Stimulated activated CD4-positive, alpha-beta T cell treated with anti-CD3 and anti-CD28 coated beads, Interleukin-4, amount 100 ng/mL, for 4 hours (primary cell): ENCODE results near the gene SCGN.

Source experiments
- DNase-seq, 2 experiments: peaks; one replicate each; pipeline ENCODE4 v3.0.0-alpha.2; 2020

SCGN gene

DNA sequence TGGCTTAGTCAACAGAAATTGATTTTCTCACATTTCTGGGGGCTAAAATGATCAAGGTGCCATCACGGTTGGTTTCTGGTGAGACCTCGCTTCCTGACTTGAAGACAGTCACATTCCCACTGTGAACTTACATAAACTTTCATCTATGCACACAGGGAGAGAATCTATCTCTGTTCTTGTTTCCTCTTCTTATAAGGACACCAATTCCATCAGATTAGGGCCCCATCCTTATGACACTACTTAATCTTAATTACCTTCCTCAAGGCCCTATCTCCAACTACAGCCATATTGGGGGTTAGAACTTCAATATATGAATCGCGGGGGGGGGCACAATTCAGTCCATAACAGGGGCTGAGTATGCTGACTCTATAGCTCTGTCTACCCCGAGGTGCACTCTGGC is 10.6 kb upstream of the SCGN start:
- no peak for DNase-seq

DNA sequence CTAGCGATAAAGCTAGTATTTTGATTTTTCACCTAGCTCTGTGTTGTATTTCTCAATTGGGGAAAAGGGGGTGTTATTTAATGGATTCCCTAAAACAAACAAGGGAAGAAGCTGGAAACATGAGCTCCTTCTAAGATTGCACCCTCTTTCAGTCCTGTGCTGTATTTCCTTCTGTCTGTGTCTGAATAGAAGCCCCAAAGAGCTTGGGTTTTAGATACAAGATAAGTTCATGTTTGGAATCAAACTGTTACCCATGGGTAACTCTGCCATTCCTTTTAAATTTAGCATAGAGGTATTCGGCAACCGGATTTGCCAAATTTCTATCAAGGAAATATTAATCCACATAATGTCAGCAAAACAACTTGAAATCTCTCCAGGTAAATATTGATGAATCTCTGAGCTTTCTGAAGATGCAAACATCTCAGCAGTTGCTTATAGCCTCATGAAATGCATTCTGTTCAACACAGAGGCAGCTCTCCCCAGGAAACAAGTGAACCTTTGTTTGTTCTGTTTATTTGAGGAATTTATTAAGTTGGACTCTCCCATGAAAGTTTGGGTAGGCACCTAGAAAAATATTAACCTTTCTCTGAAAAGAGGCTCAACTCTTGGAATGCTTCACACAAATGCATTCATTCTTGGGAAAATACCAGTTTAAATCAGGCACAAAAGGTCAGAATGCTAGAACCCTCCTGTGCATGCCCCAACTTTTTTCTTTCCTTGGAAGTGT is 9.9 kb upstream of the SCGN start:
- no peak for DNase-seq

DNA sequence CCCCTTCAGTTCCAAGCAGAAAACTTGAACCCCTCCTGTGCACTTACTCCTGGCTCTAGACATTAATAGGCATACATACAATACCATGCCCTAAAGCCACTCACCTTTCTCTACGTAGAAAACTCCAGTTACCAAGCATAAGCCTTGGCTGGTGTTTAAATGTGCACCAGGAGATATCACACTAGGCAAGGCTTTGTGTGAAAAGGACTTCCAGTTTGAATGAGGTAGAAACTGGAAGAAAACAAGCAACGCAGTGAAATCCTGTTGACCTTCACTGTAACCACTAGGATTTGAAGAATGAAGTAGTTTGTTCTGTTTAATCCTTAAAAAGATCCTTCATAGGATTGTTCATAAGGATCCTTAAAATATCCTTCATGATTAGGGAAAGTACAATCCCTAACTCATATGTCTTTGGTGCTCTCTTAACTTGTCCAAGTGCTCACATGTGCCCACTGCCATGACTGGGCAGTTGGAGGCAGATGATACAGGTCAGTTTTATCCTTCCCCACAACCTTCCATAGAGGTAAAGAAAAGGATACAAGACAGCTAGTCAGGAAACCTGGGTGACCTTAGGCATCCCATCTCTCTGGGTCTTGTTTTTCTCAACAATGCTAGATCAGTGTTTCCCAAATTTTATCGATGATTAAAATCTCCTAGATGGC is 9.2 kb upstream of the SCGN start:
- no peak for DNase-seq

DNA sequence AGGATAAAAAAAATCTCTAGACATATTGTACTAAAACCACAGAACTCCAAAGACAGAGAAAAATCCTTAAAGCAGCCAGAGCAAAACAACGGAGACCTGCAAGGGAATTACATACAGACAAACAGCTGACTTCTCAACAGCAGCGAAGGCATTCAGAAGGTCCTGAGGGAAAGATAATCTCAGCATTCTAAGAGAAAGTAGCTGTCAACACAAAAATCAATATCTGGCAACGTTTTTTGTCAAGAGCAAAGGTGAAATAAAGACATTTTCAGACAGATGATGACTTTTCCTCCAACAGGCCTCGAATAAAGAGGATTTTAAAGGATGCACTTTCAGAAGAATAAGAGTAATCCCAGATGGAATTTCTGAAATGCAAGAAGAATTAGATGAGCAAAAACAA is 6.1 kb upstream of the SCGN start:
- DNase-seq: no peak

DNA sequence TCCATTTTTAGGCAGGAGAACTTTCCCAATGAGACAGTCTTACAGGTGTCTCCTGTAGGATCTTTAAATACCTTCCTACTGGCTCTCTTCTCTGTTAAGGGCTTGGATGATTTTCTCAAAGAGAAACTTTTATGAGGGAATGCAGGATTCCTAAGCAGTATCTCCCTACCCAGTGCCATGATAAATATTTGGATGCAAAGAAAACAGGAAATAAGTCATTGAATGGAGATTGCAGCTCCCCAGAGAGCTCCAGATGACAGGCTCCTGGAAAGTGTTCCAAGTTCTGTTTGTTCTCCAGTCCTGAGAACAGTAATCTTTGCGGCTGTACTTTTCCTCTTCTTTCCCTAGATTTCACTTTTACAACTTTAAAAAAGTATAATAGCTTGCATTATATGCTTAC is 2.4 kb upstream of the SCGN start:
- no peak for DNase-seq

DNA sequence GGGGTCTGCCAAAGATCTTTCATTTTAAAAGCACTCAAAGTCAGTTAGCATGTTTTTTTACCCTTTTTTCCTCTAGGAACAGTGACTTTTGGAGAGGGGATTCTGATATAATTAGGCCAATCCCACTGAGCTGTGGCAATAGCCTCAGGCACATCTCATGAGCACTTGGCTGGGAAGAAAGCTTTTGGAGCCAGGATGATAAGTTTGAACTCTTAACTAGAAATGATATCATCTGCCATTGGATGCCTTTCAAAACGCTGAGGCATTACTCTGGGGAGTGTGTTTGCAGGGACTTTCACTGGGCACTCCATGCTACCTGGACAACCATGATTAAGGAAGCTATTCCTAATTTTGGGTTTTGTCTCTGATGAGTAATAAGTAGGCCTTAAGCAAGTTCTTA is 3.7 kb downstream of the SCGN start:
- DNase-seq: no peak

DNA sequence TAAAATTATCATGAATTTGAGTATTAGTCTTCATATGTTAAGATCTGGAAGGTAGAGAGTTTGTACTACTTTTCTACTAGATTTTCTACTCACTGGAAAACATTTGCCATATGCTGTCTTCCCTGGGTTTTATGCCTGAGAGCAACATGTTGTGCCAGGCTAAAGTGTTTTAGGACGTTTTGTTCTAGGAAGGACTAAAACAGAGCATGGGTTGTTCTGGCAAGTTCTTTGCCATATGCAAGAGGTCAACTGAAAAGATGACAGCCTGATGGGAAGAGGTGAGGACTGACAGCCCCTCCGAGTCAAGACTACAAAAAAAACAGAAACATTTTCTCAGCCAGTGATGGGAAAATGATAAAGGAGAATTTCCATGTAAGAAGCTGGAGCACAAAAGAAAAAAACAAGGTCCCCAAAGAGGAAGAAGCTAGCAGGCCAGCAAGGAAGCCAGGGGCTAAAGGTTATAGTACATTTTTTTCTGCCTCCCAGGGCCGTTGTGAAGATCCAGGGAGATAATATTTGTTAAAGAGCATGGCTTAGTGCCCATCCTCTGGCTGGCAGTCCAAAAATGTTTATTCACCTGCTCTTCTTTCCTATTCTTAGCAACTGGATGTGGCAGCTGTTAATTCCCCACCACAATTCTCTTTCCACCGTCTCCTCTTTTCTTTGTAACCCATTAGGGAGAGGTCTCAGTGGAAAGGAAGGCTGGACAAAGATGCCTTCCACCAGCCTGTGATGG is 7.8 kb downstream of the SCGN start:
- no peak for DNase-seq

DNA sequence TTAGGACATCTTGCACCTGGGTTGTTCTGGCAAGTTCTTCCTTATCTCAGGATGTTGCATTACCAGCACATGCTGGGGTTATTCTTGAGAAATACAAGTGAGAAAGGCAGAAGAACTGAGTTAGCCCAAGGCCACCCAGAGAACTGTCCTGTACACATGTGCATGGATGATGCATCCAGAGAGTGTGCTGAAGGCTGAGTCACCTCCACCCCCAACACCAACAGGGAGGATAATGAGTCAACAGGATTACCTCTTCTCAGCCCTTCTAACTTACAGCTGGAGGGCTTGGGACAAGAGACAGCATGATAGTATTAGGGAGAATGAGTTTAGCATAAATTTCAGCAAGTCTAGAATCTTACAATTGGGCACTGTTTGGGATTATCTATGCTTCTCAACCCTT is 8.5 kb downstream of the SCGN start:
- DNase-seq: peak in 1 of 2 experiments; percentile 4

DNA sequence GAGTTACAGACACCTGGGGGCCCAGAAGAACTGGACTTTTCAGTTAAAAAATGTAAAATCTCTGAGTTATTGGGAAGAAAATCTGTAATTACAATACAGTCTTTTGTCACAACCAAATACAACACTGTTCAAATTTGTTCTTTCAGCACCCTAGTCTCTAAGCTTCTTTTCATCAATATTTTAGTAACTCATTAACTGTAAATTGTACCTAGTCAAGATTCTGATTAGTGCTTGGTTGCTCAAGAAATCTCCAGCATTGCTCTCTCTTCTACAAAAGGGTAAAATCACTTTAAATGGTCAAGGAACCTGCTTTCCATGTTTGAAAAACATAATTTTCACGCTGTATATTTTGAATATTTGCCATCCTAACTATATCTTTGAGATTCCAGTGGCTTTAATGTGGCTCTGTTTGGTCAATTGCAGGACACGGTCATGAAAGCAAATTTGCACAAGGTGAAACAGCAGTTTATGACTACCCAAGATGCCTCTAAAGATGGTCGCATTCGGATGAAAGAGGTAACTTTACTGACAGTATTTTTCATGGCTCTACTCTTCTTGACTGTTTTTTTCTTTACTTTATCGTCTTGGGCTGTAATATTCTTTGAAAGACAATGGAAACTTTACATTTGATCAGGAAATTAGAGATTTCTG is 9.2 kb downstream of the SCGN start:
- no peak for DNase-seq

DNA sequence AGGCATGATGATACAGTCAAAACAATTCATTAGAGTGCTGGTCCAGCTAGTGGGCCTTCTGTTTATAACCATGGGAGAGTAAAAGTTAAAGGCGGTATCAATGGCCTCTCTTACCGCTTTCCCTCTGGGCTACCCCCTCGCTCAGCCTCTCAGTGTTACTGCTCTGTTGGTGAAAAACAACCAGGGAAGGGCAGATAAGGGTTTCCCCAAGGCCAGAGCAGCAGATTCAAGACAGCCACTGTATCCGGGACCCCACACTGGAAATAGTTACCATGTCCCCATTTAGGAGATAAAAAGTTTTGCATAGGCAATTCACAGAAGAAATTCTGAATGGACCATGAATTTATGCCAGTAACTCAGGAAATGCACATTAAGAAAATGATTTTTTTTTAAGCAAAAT is 13.4 kb downstream of the SCGN start:
- no peak for DNase-seq

DNA sequence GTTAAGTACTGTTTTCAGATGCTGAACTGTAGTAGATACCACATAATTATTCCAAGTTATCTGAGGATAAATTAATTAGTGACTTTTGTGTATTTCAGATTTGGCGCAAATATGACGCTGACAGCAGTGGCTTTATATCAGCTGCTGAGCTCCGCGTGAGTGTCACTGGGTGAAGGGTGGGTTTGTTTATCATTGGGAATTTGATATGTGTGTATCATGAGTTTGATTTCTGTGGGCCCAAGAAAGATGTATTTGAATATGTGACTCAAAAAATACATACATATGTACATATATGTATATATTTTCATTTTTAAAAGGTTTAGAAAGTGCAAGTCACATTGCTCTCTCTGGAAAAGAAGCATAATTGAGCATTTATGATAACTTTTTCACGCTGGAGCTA is 17.4 kb downstream of the SCGN start:
- DNase-seq: no peak

DNA sequence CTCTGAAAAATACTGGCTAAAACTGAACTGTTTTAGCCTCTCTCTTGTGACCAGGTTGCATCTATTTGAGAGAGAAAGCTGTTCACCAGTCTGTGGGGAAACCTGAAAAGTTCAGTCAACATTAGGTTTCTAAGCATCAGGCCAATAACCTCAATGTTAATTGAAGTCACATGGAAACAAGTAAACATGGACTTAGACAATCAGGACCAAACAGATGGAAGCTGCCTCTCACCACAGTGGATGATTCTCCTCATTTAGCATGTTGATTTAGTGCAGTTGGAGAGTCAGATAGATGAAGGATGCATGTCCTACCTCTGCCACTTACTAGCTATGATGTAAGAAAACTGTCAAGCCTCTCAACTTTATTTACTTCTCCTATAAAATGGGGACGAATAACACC is 18.2 kb downstream of the SCGN start:
- no peak for DNase-seq

DNA sequence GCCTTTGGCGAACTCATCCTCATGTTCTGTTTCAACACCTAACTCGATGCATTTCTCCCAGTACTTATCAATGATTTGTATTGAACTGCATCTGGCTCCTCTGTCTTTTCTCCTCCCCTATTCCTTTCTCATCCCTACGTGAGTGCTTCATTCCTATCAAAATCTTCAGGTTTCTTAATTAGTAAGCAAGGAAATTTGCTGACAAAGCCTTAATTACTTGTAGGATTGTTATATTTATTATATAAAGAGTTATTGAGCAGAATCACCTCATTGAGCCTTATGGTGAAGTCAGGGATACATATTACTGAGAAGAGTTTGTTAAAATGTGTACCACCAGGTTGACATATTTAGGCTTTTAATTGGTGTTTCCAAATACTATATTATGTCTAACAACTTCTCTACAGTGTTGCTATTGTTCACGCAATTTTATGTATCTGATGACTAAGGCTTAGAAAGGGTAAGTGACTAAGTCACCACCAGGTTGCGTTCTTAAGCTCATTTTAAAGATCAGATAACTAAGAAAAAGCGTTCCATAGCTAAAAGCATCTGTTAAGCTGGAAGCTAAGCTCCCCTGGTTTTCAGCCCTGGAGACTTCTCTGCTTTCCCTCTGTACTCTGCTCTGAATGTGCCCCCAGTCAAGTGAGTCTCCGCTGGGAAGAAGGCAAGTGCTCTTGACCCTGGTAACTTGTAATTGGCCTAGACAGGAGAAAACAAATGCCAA is 18.9 kb downstream of the SCGN start:
- no peak for DNase-seq

DNA sequence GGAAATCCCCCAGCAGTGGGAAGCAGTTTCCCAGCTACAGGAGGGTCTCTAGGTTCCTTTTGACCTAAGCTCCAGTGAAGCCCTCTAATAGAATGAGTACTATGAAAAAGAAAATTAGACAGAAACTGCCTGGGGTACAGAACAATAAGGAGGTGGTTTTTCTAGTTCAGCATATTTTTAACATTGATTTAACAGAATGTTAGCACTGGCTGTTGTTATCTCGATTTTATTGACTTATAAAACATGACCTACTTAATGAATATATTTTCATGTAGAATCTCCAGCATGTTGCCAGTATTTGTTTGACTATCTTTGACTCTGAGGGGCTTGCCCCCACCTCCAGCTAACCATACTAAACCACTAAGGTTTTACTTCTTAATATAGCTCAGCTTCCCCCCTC is 19.6 kb downstream of the SCGN start:
- no peak for DNase-seq

DNA sequence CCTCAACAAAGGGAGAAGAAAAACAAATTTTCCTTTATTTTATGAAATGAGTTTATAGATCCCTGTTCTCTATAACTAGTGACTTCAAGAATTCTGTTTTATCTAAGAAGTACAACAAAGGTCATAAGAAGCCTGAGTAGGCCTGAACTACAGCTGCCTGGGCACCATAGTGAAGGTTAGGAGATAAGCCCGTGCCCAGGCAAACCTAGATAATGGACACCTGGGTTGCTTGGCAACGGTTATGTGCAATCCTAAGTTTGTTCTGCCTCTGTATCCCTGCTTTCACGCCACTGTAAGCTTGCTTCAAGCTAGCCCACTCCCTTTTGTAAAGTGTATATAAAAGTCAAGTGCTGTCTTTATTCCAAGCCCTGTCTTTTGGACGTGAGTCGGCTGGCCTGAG is 23.2 kb downstream of the SCGN start:
- no peak for DNase-seq

DNA sequence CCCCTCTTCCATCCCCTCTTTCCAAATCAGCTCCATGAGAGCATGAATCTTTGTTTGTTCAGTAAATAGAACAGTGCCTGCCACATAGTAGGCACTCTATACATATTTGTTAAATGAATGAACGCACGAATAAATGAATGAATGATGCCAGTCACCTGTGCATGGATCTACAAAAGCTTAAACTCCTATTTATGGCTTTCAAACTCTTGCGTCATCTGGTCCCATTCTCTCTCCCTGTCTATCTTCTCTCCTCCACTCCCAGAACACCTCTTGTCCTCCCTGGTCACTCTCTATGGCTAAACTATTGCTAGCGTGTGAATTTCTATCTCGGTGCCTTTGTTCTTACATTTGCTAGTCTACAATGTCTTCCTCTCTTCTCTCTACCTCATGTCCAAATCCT is 24.8 kb downstream of the SCGN start:
- no peak for DNase-seq

DNA sequence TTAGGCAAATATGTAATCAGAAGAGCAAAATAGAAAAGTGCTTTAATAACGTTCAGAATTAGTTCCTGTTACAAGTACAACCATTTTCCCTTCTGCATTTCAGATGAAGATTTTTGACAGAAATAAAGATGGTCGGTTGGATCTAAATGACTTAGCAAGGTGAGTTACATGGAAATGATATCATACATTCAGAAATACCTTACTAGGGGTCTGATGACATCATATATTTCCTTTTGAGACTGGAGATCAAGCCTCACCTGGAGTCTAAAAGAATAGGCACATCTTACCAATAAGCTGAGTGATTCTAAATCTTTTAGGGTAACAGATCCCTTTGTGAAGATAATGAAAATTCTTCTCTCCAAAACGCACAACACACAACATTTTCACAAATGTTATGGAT is 29.8 kb downstream of the SCGN start:
- DNase-seq: no peak

DNA sequence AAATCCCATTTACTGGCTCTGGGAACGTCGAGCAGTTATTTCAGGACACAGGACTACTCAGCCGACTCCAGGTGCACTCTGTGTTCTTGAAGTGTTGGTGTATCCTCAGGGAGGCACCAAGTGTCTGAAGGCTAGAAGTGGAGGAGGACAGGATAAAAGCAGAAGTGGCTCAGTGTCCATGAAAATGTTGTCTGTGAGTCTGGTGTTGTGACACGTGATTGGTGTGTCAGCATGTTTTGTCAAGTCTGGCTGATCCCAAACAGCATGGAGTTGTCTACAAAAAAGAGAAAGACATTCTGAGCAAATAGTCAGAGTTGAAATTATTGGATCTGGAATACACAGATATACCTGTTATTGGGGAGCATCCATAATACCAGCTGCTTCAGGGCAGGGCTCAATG is 30.3 kb downstream of the SCGN start:
- no peak for DNase-seq

DNA sequence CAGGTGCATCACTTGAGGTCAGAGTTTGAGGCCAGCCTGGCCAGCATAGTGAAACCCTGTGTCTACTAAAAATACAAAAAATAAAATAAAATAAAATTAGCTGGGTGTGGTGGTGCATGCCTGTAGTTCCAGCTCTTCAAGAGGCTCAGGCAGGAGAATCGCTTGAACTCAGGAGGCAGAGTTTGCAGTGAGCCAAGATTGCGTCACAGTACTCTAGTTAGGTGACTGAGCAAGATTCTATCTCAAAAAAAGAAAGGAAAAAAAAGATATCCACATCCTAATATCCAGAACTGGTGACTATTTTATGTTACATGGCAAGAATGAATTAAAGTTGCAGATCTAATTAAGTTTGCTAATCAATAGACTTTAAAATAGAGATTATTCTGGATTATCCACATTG is 32.5 kb downstream of the SCGN start:
- no peak for DNase-seq

DNA sequence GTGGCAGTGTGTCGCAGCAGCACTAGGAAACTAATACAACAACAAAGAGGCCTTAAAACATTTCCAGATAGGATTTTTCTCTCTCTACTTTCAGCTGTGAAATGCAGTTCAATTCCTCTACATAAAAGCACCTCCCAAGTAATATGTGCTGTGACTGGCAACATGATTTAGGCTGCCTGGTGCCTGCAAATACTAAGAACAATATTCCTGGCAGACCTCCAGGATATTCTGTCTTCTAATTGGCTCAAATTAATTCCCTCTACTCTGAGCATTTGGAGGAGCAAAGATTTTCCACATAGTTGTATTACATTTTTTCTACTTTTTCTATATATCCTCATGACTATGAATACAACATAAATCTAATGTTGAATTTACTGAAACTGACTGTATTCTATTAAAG is 33.2 kb downstream of the SCGN start:
- no peak for DNase-seq

DNA sequence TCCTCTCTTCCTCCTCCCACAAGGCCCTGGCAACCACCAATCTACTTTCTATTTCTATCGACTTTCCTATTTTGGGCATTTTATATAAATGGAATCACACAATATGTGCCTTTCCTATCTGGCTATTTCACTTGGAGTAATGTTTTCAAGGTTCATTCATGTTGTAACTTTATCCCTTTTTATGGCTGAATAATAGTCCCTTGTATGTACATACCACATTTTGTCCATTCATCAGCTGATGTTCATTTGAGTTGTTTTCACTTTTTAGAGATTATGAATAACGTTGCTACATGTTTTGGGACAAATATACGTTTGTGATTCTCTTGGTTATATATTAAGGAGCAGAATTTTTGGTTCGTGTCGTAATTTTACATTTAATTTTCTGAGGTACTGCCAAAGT is 33.9 kb downstream of the SCGN start:
- DNase-seq: no peak

DNA sequence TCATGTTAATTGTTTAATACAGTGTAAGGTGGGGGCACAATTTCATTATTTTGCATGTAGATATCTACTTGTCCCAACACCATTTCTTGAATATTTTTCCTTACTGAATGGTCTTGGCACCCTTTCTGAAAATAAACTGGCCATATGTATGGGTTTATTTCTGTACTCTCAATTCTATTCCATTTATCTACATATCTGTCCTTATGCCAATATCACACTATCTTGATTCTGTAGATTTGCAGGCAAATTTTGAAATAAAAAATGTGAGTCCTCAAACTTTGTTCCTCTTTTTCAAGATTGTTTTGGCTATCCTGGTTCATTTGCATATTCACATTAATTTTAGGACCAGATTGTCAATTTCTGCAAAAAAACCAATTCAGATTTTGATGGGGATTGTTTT is 34.8 kb downstream of the SCGN start:
- DNase-seq: no peak

DNA sequence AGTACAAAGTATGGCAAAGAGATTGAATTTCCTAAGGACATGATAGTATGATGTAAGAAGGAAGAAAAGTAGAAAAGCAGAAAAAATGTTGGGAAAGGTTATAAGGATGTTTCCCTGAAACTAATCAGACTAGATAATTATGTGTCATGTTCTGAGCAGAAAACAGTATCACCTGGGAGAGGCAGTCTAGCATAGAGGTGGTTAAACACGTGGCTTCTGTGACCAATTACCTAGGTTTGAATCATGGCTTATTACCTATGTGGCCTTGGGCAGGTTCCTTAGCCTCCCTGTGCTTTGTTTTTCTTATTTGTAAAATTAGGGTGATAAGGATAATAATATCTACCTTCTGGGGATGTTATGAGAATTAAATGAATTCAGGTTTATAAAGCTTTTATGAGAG is 38.0 kb downstream of the SCGN start:
- no peak for DNase-seq
